ENCODE measurements around the gene COL2A1. TPM values are rescaled to one million over a fixed set of nuclear protein-coding genes. Genes with fewer than 3 reads are reported as not detected.
A peak's percentile ranks its signal among the peaks of the same experiment; 100 is the strongest.

The COL2A1 gene
- total RNA-seq: 0.14 and 0.27 TPM in 2 replicates

- intact Hi-C loops (cut with micrococcal nuclease): loop anchor here (1.0 to 10.0 kb wide), 2 partner anchors 161 to 981 kb away; no protein-coding TSS in a partner anchor
- no peaks in the 10 kb centered on the region for H3K36me3 Mint-ChIP-seq (ENCODE audit: low read depth)
- DNase-seq (ENCODE audit: low spot score): no peak
- no peaks in the 10 kb centered on the region for H3K9me3 Mint-ChIP-seq
- peaks cover 89% of the 10 kb centered on the region for H3K27me3 Mint-ChIP-seq (ENCODE audit: low read depth)
- H3K4me3 Mint-ChIP-seq (ENCODE audit: low read depth): peak within 1 kb of the TSS; percentile 34
- no peak within 1 kb of the TSS for H3K27ac Mint-ChIP-seq
- H3K4me1 Mint-ChIP-seq (ENCODE audit: low read depth): peaks cover 25% of the 10 kb centered on the region
Measured at GRCh38 chr12:48004053-48004941, at the start of gene COL2A1. Gene COL2A1 (minus strand): TSS chr12:48004476. CDS start chr12:48004321, 155 bp downstream.

GRCh38 chr12:48053883-48054282, 49.6 kb upstream of the COL2A1 start:
- no peak overlapping the region for H3K4me3 Mint-ChIP-seq (ENCODE audit: low read depth)
- H3K4me1 Mint-ChIP-seq (ENCODE audit: low read depth): no peaks in the 10 kb centered on the region
- H3K27me3 Mint-ChIP-seq (ENCODE audit: low read depth): no peaks in the 10 kb centered on the region
- H3K9me3 Mint-ChIP-seq: peaks cover 7% of the 10 kb centered on the region
- no peak for DNase-seq (ENCODE audit: low spot score)
- H3K27ac Mint-ChIP-seq: no peak overlapping the region
- intact Hi-C loops (cut with micrococcal nuclease): no loop called here
- H3K36me3 Mint-ChIP-seq (ENCODE audit: low read depth): peaks cover 24% of the 10 kb centered on the region

GRCh38 chr12:48053122-48053521, 48.8 kb upstream of the COL2A1 start:
- no peak overlapping the region for H3K27ac Mint-ChIP-seq

GRCh38 chr12:48051681-48052080, 47.4 kb upstream of the COL2A1 start:
- no peaks in the 10 kb centered on the region for H3K9me3 Mint-ChIP-seq
- H3K27me3 Mint-ChIP-seq (ENCODE audit: low read depth): no peaks in the 10 kb centered on the region
- no peak overlapping the region for H3K4me3 Mint-ChIP-seq (ENCODE audit: low read depth)
- no peak overlapping the region for H3K27ac Mint-ChIP-seq
- H3K36me3 Mint-ChIP-seq (ENCODE audit: low read depth): peaks cover 26% of the 10 kb centered on the region
- no peaks in the 10 kb centered on the region for H3K4me1 Mint-ChIP-seq (ENCODE audit: low read depth)
- no peak for DNase-seq (ENCODE audit: low spot score)
- intact Hi-C loops (cut with micrococcal nuclease): no loop called here

More at GRCh38 chr12:48053122-48053521, 48.8 kb upstream of the COL2A1 start:
- H3K4me3 Mint-ChIP-seq (ENCODE audit: low read depth): no peak overlapping the region
- no peak for DNase-seq (ENCODE audit: low spot score)
- peaks cover 21% of the 10 kb centered on the region for H3K36me3 Mint-ChIP-seq (ENCODE audit: low read depth)
- intact Hi-C loops (cut with micrococcal nuclease): no loop called here
- no peaks in the 10 kb centered on the region for H3K27me3 Mint-ChIP-seq (ENCODE audit: low read depth)
- H3K9me3 Mint-ChIP-seq: no peaks in the 10 kb centered on the region
- no peaks in the 10 kb centered on the region for H3K4me1 Mint-ChIP-seq (ENCODE audit: low read depth)

- intact Hi-C loops (cut with micrococcal nuclease): no loop called here
- H3K27me3 Mint-ChIP-seq (ENCODE audit: low read depth): no peaks in the 10 kb centered on the region
- no peaks in the 10 kb centered on the region for H3K4me1 Mint-ChIP-seq (ENCODE audit: low read depth)
- DNase-seq (ENCODE audit: low spot score): no peak
- H3K9me3 Mint-ChIP-seq: no peaks in the 10 kb centered on the region
- no peak overlapping the region for H3K4me3 Mint-ChIP-seq (ENCODE audit: low read depth)
- no peak overlapping the region for H3K27ac Mint-ChIP-seq
- peaks cover 38% of the 10 kb centered on the region for H3K36me3 Mint-ChIP-seq (ENCODE audit: low read depth)
Measured at GRCh38 chr12:48050174-48050573, 45.9 kb upstream of the COL2A1 start.

GRCh38 chr12:48045965-48046518, 41.8 kb upstream of the COL2A1 start:
- H3K9me3 Mint-ChIP-seq: no peaks in the 10 kb centered on the region

GRCh38 chr12:48045061-48045846, 41.0 kb upstream of the COL2A1 start:
- H3K4me1 Mint-ChIP-seq (ENCODE audit: low read depth): no peaks in the 10 kb centered on the region
- H3K27me3 Mint-ChIP-seq (ENCODE audit: low read depth): no peaks in the 10 kb centered on the region
- no peaks in the 10 kb centered on the region for H3K9me3 Mint-ChIP-seq
- intact Hi-C loops (cut with micrococcal nuclease): no loop called here
- H3K27ac Mint-ChIP-seq: peak overlapping the region; percentile 5
- no peak overlapping the region for H3K4me3 Mint-ChIP-seq (ENCODE audit: low read depth)
- DNase-seq (ENCODE audit: low spot score): no peak
- peaks cover 48% of the 10 kb centered on the region for H3K36me3 Mint-ChIP-seq (ENCODE audit: low read depth)

More at GRCh38 chr12:48045965-48046518, 41.8 kb upstream of the COL2A1 start:
- DNase-seq (ENCODE audit: low spot score): no peak
- intact Hi-C loops (cut with micrococcal nuclease): no loop called here
- no peak overlapping the region for H3K4me3 Mint-ChIP-seq (ENCODE audit: low read depth)
- H3K27me3 Mint-ChIP-seq (ENCODE audit: low read depth): no peaks in the 10 kb centered on the region
- H3K4me1 Mint-ChIP-seq (ENCODE audit: low read depth): no peaks in the 10 kb centered on the region
- peaks cover 49% of the 10 kb centered on the region for H3K36me3 Mint-ChIP-seq (ENCODE audit: low read depth)
- H3K27ac Mint-ChIP-seq: no peak overlapping the region

- Mint-ChIP-seq H3K4me3 (ENCODE audit: low read depth) (no peak overlapping the region), H3K27ac (no peak overlapping the region), H3K27me3 (ENCODE audit: low read depth) (no peaks in the 10 kb centered on the region), H3K4me1 (ENCODE audit: low read depth) (no peaks in the 10 kb centered on the region), H3K36me3 (ENCODE audit: low read depth) (peaks cover 42% of the 10 kb centered on the region), H3K9me3 (no peaks in the 10 kb centered on the region)
- DNase-seq (ENCODE audit: low spot score): no peak
- intact Hi-C loops (cut with micrococcal nuclease): no loop called here
Measured at GRCh38 chr12:48044396-48044795, 40.1 kb upstream of the COL2A1 start.

GRCh38 chr12:48043771-48044170, 39.5 kb upstream of the COL2A1 start:
- no peaks in the 10 kb centered on the region for H3K27me3 Mint-ChIP-seq (ENCODE audit: low read depth)

GRCh38 chr12:48041591-48042423, 37.5 kb upstream of the COL2A1 start:
- no peak for DNase-seq (ENCODE audit: low spot score)
- no peaks in the 10 kb centered on the region for H3K27me3 Mint-ChIP-seq (ENCODE audit: low read depth)
- H3K4me1 Mint-ChIP-seq (ENCODE audit: low read depth): no peaks in the 10 kb centered on the region
- H3K4me3 Mint-ChIP-seq (ENCODE audit: low read depth): no peak overlapping the region
- H3K9me3 Mint-ChIP-seq: no peaks in the 10 kb centered on the region
- peaks cover 33% of the 10 kb centered on the region for H3K36me3 Mint-ChIP-seq (ENCODE audit: low read depth)
- intact Hi-C loops (cut with micrococcal nuclease): no loop called here
- H3K27ac Mint-ChIP-seq: no peak overlapping the region

More at GRCh38 chr12:48043771-48044170, 39.5 kb upstream of the COL2A1 start:
- no peak for DNase-seq (ENCODE audit: low spot score)
- Mint-ChIP-seq H3K4me3 (ENCODE audit: low read depth) (no peak overlapping the region), H3K9me3 (no peaks in the 10 kb centered on the region), H3K27ac (no peak overlapping the region), H3K4me1 (ENCODE audit: low read depth) (no peaks in the 10 kb centered on the region), H3K36me3 (ENCODE audit: low read depth) (peaks cover 42% of the 10 kb centered on the region)
- intact Hi-C loops (cut with micrococcal nuclease): no loop called here

GRCh38 chr12:48040354-48040753, 36.1 kb upstream of the COL2A1 start:
- H3K4me1 Mint-ChIP-seq (ENCODE audit: low read depth): no peaks in the 10 kb centered on the region
- H3K27ac Mint-ChIP-seq: no peak overlapping the region
- DNase-seq (ENCODE audit: low spot score): no peak
- H3K27me3 Mint-ChIP-seq (ENCODE audit: low read depth): no peaks in the 10 kb centered on the region
- intact Hi-C loops (cut with micrococcal nuclease): no loop called here
- no peak overlapping the region for H3K4me3 Mint-ChIP-seq (ENCODE audit: low read depth)
- no peaks in the 10 kb centered on the region for H3K9me3 Mint-ChIP-seq
- peaks cover 18% of the 10 kb centered on the region for H3K36me3 Mint-ChIP-seq (ENCODE audit: low read depth)

- no peaks in the 10 kb centered on the region for H3K9me3 Mint-ChIP-seq
- no peak overlapping the region for H3K4me3 Mint-ChIP-seq (ENCODE audit: low read depth)
Measured at GRCh38 chr12:48039151-48039550, 34.9 kb upstream of the COL2A1 start.

More at GRCh38 chr12:48039151-48039550, 34.9 kb upstream of the COL2A1 start:
- no peaks in the 10 kb centered on the region for H3K4me1 Mint-ChIP-seq (ENCODE audit: low read depth)
- no peaks in the 10 kb centered on the region for H3K27me3 Mint-ChIP-seq (ENCODE audit: low read depth)
- intact Hi-C loops (cut with micrococcal nuclease): no loop called here
- no peak overlapping the region for H3K27ac Mint-ChIP-seq
- peaks cover 10% of the 10 kb centered on the region for H3K36me3 Mint-ChIP-seq (ENCODE audit: low read depth)
- no peak for DNase-seq (ENCODE audit: low spot score)

Data from activated T-helper 2 cell treated with anti-CD3 and anti-CD28 coated beads, Interferon-gamma antibody, Interleukin-2, Interleukin-4, amounts not matched to agents 10 μg/mL and 5 μg/mL and 100 μg/mL, durations not matched to agents 14 hours and 24 hours and 36 hours (primary cell).